Stimulated activated CD8-positive, alpha-beta memory T cell treated with anti-CD3 and anti-CD28 coated beads, Interleukin-4, amount 100 ng/mL, for 48 hours (primary cell): ENCODE results near the gene SLFNL1.

Source experiments
- DNase-seq: peaks from one replicate; pipeline ENCODE4 v3.0.0-alpha.2; 2020

Gene SLFNL1

GRCh38 chr1:41021526-41022308 is at the start of gene SLFNL1:
TSS of gene SLFNL1 (minus strand) at chr1:41021725. CDS start at chr1:41020660, 1,065 bp downstream.
- no peak for DNase-seq

- DNase-seq, result no peak
Observed at GRCh38 chr1:41056907-41057306, 35.4 kb upstream of the SLFNL1 start.

- DNase-seq, result no peak
Observed at GRCh38 chr1:41053316-41053715, 31.8 kb upstream of the SLFNL1 start.

- DNase-seq, result no peak
Observed at GRCh38 chr1:41051022-41051421, 29.5 kb upstream of the SLFNL1 start.

GRCh38 chr1:41048540-41048939 is 27.0 kb upstream of the SLFNL1 start:
- DNase-seq, result no peak

- DNase-seq, result no peak
Observed at GRCh38 chr1:41046347-41046775, 24.8 kb upstream of the SLFNL1 start.

- DNase-seq, result no peak
Observed at GRCh38 chr1:41045740-41046139, 24.2 kb upstream of the SLFNL1 start.

GRCh38 chr1:41044187-41044586 is 22.7 kb upstream of the SLFNL1 start:
- no peak for DNase-seq

- DNase-seq, result no peak
Observed at GRCh38 chr1:41041614-41042270, 20.2 kb upstream of the SLFNL1 start.

- DNase-seq, result no peak
Observed at GRCh38 chr1:41038110-41038509, 16.6 kb upstream of the SLFNL1 start.

GRCh38 chr1:41037116-41037903 is 15.8 kb upstream of the SLFNL1 start:
- DNase-seq, result no peak

- no peak for DNase-seq
Observed at GRCh38 chr1:41033272-41033671, 11.7 kb upstream of the SLFNL1 start.

- no peak for DNase-seq
Observed at GRCh38 chr1:41032147-41032546, 10.6 kb upstream of the SLFNL1 start.

- no peak for DNase-seq
Observed at GRCh38 chr1:41030872-41031616, 9.5 kb upstream of the SLFNL1 start.

GRCh38 chr1:41028034-41028642 is 6.6 kb upstream of the SLFNL1 start:
- DNase-seq, result no peak

- DNase-seq, result no peak
Observed at GRCh38 chr1:41025979-41026819, 4.7 kb upstream of the SLFNL1 start.

GRCh38 chr1:41024953-41025352 is 3.4 kb upstream of the SLFNL1 start:
- no peak for DNase-seq

- DNase-seq, result no peak
Observed at GRCh38 chr1:41023279-41023990, 1.9 kb upstream of the SLFNL1 start.

- DNase-seq, result no peak
Observed at GRCh38 chr1:41022424-41022823, 899 bp upstream of the SLFNL1 start.

GRCh38 chr1:41020654-41021053 is 871 bp downstream of the SLFNL1 start:
- DNase-seq, result no peak

GRCh38 chr1:41020109-41020576 is 1.4 kb downstream of the SLFNL1 start:
- DNase-seq, result no peak
